IMR-90 (cell line): ENCODE data around the gene TOGARAM1.

Experiments
- FOS ChIP-seq: fragments of 150-350 bp; IDR thresholded peaks from 2 replicates; pipeline ENCODE4 v1.6.1; 2016; ENCODE audit warnings: low read depth, low read length
- POLR2A ChIP-seq: IDR thresholded peaks from 2 replicates; pipeline ENCODE4 v1.6.1; 2012; ENCODE audit warnings: mild to moderate bottlenecking, low read depth, low read length

DNA sequence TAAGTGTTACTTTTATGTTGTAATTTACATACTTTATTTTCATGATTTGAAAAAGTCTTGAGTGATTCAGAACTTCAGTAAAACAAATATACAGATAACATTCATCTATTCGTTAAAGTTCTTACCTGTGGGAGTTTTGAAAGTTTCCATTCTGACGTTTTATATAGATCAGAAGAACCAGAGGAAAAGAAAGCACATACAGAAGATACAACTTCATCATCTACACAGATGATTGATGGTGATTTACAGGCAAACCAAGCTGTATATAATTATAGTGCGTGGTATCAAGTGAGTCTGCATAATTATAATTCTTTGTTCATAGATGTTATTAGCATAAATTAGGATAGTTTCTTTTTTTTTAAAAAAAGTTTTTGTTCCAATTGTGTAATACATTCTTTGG lies 152.3 kb downstream of the TOGARAM1 start:
- TF ChIP-seq FOS (no peak), POLR2A (no peak)
